Measurements from ENCODE around the gene BMP6.
"Not testable (repeated sequence)": the region's sequence is repeated elsewhere in the genome, so short reads cannot be mapped to it uniquely, and the experiment has no call there.

BMP6 gene

DNA sequence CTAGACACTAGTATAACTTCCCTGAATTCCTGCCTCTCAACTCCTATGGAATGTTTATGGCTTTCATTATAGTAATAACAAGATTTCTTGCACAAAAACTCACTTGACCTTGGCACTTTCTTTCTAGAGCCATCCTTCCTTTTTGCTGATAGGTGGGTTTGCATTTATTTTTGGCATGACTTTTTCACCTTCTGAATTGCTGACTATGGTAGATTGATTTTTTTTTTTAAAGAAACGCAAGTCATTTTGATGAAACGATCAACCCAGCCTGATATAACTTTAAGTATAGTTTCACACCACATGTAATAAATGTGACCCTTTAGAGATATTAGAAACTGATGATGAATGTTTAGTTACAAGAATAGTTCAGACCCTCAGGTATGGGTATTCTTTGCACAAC is 61.8 kb downstream of the BMP6 start:
- no peak for DNase-seq (ENCODE audit: low read depth in 2 of 2)

- DNase-seq (ENCODE audit: low read depth in 2 of 2), result no peak
These were observed 68.6 kb downstream of the BMP6 start for GRCh38 chr6:7794509-7794908.

GRCh38 chr6:7797386-7797785 is 71.5 kb downstream of the BMP6 start:
- no peak for DNase-seq (ENCODE audit: low read depth in 2 of 2)

DNA sequence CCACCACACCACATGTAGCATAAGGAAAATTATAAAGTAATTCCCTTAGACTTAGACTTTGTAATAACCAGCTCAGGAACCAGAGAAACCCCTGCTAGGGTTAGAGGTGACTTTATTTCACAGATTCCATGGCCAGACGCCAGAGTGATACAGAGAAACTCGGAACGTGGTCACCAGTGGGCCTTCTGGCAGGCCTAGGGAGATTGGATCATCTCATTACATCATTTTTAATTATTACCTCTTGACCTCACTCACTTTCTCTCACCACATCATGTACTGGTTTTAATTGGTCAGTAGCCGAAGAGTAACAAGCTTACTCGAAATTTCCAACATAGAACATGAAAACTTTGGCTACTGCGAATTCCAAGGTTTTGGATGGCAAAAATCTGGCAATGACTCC is 72.9 kb downstream of the BMP6 start:
- no peak for DNase-seq (ENCODE audit: low read depth in 2 of 2)

- no peak for DNase-seq (ENCODE audit: low read depth in 2 of 2)
These were observed 76.8 kb downstream of the BMP6 start for GRCh38 chr6:7802662-7803061.

- DNase-seq (ENCODE audit: low read depth in 2 of 2), result no peak
These were observed 77.3 kb downstream of the BMP6 start for GRCh38 chr6:7803214-7803613.

DNA sequence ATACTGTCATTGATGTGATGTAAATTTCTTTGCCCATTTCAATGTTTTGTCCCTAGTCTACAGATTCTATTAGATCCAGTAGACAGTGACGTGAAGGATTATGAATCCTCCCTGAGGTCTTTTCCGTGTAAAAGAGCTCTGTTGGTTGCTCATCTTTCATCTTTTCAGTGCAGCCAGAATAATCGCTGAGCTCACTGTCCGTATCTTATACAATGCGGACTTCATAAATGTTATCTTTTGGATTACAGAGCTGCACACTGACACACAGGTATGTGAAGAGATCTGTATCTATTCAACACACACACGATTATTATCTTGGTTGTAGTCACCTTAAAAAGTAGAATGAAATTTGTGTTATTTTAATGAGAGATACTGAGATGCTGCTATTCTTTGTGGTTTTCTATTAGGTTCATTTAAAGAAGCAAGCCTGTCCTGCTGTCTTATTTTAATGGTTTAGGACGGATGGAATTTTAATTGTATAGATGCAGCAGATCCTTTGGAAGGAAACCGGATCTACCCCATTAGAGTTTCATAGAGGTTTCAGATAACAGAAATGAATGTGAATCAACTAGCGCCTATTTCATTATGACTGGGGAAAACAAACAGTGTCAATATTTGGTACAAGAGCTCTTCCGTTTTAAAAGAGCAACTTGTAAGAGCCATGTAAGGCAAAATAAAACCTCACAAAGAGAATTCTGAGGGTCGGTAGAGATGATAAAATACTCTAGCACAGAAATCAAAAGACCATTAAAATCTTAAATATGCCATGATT is 79.4 kb downstream of the BMP6 start:
- no peak for DNase-seq (ENCODE audit: low read depth in 2 of 2)

DNA sequence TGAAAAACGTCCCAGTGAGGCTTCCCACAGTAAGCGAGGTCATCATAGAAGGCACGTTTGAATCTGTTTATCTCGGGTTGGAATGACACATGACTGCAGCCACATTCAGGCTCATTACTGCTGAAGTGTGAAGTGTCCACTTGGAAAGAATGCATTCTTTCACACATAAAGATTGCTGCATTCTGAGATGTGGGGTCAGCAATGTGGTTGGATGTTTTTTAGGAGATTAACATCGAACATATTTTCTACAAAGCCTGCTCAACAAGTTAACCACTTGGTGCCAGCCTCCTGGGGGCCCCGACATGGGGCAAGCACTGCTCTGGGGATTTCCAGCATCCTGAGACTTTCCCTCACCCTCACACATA is 79.9 kb downstream of the BMP6 start:
- no peak for DNase-seq (ENCODE audit: low read depth in 2 of 2)

DNA sequence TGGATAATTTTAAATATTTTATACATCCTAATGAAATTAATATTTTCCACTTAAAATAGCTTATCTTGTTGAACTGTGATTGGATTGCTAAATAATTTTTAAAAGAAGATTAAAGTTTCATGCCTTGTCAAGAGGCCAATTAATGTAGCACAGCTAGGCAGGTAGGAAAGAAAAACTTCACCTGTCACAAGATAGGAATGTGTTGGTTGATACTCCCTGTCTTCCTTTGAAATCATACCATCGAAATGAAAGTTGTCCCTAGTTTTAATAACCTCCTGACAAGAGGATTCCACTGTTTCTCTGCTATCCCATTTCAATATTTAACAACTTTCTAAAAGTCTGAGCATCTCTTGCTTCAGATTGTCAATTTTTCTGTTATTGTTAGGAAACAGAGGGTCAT is 80.8 kb downstream of the BMP6 start:
- no peak for DNase-seq (ENCODE audit: low read depth in 2 of 2)

- DNase-seq (ENCODE audit: low read depth in 2 of 2), result no peak
These were observed 83.4 kb downstream of the BMP6 start for GRCh38 chr6:7809346-7809745.

- DNase-seq (ENCODE audit: low read depth in 2 of 2), result no peak
These were observed 85.5 kb downstream of the BMP6 start for GRCh38 chr6:7811441-7811840.

DNA sequence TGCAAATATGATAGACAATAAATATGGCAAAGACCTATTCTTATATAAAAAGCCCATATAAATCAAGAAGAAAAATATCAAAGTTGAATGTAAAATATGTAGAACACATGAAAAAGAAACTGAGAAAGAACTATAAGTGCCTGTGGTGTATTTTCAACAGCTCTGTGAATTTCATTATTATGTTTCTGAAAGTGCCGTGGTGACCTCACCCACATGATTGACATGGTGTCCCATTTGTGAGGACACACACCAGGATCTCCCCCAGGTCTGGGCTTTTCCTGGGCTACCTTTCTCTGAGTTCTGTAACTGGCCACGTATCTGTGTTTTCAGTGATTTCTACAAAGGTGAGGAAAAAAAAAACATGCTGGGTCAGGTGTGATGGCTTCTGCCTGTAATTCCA is 86.7 kb downstream of the BMP6 start:
- no peak for DNase-seq (ENCODE audit: low read depth in 2 of 2)

DNA sequence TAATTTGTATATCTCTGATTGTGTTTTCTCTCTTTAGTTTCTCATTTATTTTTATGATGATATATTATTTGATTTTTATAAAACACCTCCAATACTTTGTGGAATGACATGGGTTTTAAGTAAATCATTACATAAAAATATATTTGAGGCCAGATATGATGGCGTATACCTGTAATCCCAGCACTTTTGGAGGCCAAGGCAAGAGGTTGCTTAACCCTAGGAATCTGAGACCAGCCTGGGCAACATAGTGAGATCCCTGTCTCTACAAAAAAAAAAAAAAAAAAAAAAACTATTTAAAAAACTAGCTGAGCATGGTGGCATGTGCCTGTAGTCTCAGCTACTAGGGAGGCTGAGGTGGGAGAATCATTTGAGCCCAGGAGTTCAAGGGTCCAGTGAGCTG is 87.3 kb downstream of the BMP6 start:
- DNase-seq (ENCODE audit: low read depth in 2 of 2), result no peak

- DNase-seq (ENCODE audit: low read depth in 2 of 2), result no peak
These were observed 87.8 kb downstream of the BMP6 start for GRCh38 chr6:7813704-7814103.

GRCh38 chr6:7815716-7816115 is 89.8 kb downstream of the BMP6 start:
- DNase-seq (ENCODE audit: low read depth in 2 of 2), result no peak

DNA sequence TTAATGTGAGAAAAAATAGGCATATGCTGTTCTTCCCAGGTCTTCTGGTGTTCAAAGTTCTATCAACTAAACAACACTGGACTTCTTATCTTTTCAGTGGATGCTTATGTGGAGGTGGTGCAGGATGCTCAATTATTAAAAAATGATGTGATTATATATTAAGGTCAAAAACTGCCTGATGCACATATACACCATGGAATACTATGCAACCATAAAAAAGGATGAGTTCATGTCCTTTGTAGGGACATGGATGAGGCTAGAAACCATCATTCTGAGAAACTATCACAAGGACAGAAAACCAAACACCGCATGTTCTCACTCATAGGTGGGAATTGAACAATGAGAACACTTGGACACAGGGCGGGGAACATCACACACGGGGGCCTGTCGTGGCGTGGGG is 91.3 kb downstream of the BMP6 start:
- not testable (repeated sequence) for DNase-seq (ENCODE audit: low read depth in 2 of 2)

DNA sequence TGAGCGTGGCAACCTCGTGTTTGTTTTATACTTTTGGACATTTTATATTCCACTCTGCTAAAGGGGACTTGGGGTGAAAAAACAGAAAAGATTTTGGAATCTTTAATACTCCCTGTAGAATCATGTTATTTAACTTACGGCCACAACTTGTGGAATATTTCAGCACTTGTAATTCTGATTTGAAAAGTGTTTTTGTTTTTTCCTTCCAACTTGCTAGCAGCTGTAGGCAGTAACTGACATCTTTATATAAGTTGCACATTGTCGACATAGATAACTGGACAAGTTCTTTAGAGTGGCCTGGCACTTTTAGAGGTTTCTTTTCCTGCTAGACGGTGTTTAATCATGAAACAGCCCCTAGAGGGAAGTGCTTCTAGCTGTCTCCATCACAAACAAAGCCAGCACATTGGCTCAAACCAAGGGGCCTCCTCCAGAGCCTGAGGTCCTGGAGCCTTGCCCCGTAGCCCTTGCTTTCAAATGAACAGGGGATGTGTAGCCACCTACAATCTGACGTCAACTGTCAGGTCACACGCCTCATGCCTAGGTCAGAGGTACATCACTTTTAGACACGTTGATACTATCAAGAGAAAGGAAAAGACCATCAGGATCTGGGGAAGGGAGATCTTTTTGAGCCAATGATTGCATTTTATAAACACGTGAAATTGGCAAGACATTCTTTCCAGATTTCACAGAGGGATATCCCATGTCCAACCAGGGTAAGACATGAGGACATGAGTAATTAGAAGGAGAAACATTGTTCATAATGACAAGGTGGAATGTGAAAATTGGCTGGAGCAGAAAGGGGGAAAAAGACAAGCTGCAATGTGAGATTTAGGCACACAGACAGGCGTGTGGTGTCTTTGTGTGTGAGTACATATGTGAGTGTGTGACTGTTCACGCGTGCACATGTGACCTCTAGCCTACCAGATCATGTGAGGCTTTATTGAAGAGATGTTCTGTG is 92.6 kb downstream of the BMP6 start:
- DNase-seq (ENCODE audit: low read depth in 2 of 2), result no peak

- DNase-seq (ENCODE audit: low read depth in 2 of 2), result no peak
These were observed 93.6 kb downstream of the BMP6 start for GRCh38 chr6:7819431-7820015.

- DNase-seq (ENCODE audit: low read depth in 2 of 2), result no peak
These were observed 94.5 kb downstream of the BMP6 start for GRCh38 chr6:7820288-7820835.

- no peak for DNase-seq (ENCODE audit: low read depth in 2 of 2)
These were observed 95.5 kb downstream of the BMP6 start for GRCh38 chr6:7821426-7821825.

GRCh38 chr6:7823552-7823951 is 97.7 kb downstream of the BMP6 start:
- DNase-seq (ENCODE audit: low read depth in 2 of 2), result no peak

DNA sequence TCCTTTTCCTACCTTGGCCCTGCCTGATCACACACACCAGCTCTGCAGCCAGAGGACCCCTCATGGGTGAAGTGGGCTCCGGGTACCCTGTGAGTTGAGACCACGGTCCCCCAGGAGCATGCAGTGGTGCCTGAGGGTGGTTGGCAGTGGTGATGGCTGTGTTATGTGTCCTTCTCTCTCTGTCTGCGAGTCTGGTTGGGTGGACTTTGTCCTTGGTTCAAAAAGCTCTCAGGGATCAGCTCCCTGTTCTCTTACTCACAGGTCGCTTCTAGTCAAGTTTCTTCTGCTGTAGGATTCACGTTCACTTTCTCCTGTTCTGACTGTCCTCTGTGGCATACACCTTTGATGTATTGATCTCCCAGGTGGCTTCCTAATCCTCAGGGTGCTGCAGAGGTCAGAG is 100.1 kb downstream of the BMP6 start:
- DNase-seq (ENCODE audit: low read depth in 2 of 2), result no peak
